Stimulated activated CD8-positive, alpha-beta memory T cell treated with anti-CD3 and anti-CD28 coated beads, Interleukin-7, amount 100 ng/mL, for 1 hour (primary cell): ENCODE data around the gene COX14.
A peak's percentile ranks its signal among the peaks of the same experiment; 100 is the strongest.

ENCODE experiments used
- DNase-seq, 2 donors: peaks; one replicate each; pipeline ENCODE4 v3.0.0-alpha.2; 2020; ENCODE audit warnings: low read depth in 2 of 2

The COX14 gene

GRCh38 chr12:50084775-50085614, 27.0 kb upstream of the COX14 start, which contains the start of gene SMARCD1:
Gene SMARCD1, plus strand, starts transcription at chr12:50085342. Its CDS starts 28 bp downstream, at chr12:50085370.
- DNase-seq, result peak; percentile 65 to 68

DNA sequence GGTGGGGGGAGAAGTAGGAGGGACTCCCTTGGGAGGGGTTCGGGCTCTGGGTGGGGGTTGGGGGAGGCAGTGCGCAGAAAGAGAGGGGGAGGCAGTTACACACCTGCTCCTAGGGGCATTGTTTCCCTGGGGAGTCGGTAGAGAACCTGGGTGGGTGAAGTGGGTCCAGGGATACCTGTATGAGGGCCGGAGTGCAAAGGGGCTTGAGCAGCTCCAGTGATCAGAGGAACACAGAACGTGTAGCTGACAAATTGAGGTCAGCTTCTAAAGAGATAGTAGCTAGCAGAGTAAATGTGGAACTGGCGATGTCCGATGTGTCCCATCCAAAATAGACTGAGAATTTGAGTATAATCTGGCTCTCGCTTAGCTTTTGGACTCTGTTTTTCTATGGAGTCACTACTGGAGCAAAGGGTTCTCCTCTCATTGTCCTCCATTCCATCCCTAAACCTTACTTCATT, 26.4 kb upstream of the COX14 start:
- DNase-seq, result no peak

GRCh38 chr12:50086148-50086547, 25.9 kb upstream of the COX14 start:
- DNase-seq, result no peak

DNA sequence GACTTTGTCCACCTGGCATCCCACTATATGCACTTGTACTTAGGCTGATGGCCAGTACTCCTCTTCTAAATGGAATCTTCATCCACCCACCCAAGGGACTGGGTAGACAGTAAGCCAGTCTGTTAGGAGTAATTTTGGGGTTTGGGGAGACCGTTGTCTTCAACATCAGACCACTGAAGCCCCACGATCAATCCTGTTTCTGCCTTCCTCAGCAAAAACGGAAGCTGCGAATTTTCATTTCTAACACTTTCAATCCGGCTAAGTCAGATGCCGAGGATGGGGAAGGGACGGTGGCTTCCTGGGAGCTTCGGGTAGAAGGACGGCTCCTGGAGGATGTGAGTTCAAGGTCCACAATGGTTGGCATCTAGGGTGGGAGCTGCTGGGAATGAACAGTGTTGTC, 24.9 kb upstream of the COX14 start:
- no peak for DNase-seq

GRCh38 chr12:50087995-50088394, 24.0 kb upstream of the COX14 start:
- DNase-seq, result no peak

GRCh38 chr12:50088577-50089335, 23.3 kb upstream of the COX14 start:
- no peak for DNase-seq

- no peak for DNase-seq
These were observed 22.3 kb upstream of the COX14 start for GRCh38 chr12:50089730-50090129.

GRCh38 chr12:50090391-50090790, 21.6 kb upstream of the COX14 start:
- no peak for DNase-seq

DNA sequence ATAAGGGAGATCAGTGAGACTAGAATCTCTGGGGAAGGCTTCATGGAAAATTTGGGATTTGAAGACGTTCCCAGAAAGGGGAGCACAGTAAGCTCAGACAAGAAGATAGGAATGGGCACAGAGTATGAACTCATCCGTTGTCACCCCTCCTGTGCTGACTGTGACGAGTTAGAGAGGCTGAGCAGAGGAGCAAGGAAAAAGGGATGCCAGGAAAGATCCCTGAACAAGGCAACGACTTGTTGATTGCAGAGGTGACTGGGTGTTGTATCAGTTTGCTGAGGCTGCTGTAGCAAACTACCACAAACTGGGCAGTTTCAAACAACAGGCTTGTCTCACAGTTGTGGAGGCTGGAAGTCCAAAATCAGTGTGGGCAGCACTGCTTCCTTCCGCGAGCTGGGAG, 14.1 kb upstream of the COX14 start:
- no peak for DNase-seq

- no peak for DNase-seq
These were observed 12.6 kb upstream of the COX14 start for GRCh38 chr12:50099302-50100008.

DNA sequence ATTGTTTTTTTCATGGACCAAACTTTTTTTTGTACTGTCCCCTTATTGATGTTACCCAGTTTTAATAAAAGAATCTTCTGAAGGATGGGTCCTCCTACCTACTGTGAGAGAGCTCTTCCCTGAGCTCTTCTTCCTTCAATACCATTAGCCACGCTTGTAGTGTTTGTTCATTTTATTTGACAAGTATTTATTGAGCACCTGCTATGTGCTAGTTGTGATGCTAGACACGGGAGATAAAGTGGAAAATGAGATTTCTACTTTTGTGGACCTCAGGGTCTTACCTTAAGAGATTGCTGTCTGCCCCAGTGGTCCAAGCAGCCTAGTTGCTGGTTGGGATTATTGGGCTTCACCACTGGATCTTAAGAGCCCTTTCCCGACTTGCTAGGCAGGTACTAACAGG, 11.5 kb upstream of the COX14 start:
- no peak for DNase-seq

GRCh38 chr12:50101663-50102062, 10.4 kb upstream of the COX14 start:
- no peak for DNase-seq

GRCh38 chr12:50102131-50102531, 9.9 kb upstream of the COX14 start:
- no peak for DNase-seq

GRCh38 chr12:50102646-50103309, 9.3 kb upstream of the COX14 start:
- DNase-seq, result no peak

DNA sequence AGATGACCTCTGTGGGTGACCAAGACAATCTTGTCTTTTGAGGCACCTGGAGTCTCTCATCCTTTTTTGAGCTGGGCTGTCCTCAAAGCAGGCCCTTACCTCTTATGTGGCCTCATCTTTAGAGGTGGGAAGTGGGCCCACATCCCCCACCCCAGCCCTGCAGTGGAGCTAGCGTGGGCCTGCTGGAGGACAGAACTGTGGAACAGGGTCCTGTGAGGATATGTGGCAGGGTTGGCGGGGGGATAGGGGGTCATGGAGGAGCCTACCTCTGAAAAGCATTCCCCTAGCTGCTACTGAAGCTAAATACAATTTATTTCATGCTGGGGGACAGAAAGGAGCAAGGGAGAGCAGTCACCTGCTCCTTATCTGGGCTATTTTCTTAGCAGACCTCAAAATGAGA, 8.7 kb upstream of the COX14 start:
- no peak for DNase-seq

- no peak for DNase-seq
These were observed 8.2 kb upstream of the COX14 start, which contains the start of gene GPD1 for GRCh38 chr12:50103767-50104321. Gene GPD1, plus strand, starts transcription at chr12:50104008. Its CDS starts 43 bp downstream, at chr12:50104051.

DNA sequence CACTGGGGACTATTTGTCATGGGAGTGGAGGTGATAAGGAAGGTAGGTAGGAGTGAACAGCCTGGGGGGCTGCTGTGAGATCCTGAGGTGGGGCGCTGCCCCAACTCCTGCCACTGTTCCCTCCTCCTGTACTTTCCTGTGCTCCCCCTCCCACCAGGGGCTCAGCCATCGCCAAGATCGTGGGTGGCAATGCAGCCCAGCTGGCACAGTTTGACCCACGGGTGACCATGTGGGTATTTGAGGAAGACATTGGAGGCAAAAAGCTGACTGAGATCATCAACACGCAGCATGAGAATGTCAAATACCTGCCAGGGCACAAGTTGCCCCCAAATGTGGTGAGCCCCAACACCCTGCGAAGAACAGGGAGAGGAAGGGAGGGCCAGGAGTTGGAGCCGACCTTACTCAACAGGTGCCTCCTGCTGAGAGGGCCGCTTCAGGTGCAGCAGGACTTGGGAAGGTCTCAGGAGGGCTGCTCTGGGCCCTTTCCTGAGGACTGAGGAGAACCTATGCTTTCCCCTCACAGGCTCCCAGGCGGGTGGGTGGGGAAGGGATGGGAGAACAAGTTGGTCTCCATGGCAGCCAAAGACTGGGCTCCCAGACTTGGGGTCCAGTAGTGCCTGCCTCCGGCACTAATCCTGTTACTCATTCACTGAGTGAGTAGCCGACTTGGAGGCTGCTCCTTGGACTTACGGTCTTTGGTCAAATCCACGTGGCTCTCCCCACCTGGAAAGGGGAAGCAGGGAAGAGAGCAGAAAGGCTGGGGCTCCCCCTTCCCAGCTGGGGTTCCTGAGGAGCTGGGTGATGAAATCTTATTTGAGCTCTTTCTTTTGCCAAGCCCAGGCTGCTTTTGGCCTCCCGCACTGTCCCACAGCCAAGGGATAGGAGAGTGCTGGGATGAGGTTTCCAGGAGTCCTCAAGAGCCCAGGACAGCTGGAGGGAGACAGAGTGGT, 7.3 kb upstream of the COX14 start:
- DNase-seq, result no peak

DNA sequence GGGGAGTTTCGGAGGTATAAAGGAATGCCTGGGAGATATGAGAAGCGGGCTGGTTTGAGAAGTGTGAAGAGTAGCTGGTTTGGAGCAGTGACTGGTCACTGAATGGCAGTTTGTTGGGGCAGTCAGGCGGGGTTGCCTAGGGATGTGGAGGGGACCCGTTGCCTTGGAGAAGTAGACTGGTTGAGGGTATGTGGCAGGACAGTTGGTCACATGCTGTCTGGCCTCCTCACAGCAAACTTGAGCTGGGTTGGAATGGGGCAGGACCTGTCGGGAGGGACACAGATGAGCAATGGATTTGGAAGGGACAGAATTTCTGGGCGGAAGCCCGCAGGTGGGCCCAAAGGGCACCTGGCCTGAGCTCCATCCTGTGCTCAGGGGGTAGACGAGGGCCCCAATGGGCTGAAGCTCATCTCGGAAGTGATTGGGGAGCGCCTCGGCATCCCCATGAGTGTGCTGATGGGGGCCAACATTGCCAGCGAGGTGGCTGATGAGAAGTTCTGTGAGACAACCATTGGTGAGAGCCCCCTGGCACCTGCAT, 6.1 kb upstream of the COX14 start:
- no peak for DNase-seq

DNA sequence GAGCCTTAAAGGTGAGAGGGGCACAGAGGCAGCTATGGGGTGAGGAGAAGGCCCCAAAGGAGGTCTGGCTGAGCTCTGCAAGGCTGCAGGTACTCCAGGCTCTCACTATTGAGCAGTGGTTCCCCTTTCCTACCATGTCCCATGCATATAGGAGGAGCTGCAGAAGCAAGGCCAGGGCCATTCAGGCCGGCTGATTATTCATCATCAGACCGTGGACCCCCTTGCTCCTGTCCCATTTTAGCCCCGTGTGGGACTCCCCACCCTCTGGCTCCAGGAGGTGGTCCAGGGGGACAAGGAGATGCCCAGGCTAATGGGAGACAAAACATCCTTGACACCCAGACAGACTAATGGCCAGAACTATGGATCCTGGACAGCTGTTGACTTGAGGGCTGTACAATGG, 5.1 kb upstream of the COX14 start:
- DNase-seq, result no peak
